HG02943 (cell line): ENCODE measurements around the gene FAM151A.
"Not testable (repeated sequence)": the region's sequence is repeated elsewhere in the genome, so short reads cannot be mapped to it uniquely, and the experiment has no call there.

Source experiments
- ATAC-seq: cut with Tn5 transposase; IDR thresholded peaks from one replicate; pipeline ENCODE4 v1.9.1; 2021; ENCODE audit warnings: mild to moderate bottlenecking, low read depth, moderate library complexity; ENCODE audit not compliant: unreplicated experiment

The FAM151A gene

GRCh38 chr1:54636461-54637446 is 13.4 kb upstream of the FAM151A start:
- not testable (repeated sequence) for ATAC-seq

GRCh38 chr1:54635804-54636203 is 12.5 kb upstream of the FAM151A start:
- ATAC-seq, result not testable (repeated sequence)

- no peak for ATAC-seq
Observed at GRCh38 chr1:54627196-54627595, 3.9 kb upstream of the FAM151A start.

GRCh38 chr1:54624466-54625464 is 1.4 kb upstream of the FAM151A start:
- no peak for ATAC-seq

GRCh38 chr1:54619749-54620148 is 3.6 kb downstream of the FAM151A start:
- no peak for ATAC-seq

- ATAC-seq, result no peak
Observed at GRCh38 chr1:54615531-54616279, 7.6 kb downstream of the FAM151A start.

- no peak for ATAC-seq
Observed at GRCh38 chr1:54614563-54614962, 8.8 kb downstream of the FAM151A start.

- no peak for ATAC-seq
Observed at GRCh38 chr1:54614024-54614423, 9.3 kb downstream of the FAM151A start.

- no peak for ATAC-seq
Observed at GRCh38 chr1:54611621-54612020, 11.7 kb downstream of the FAM151A start.

- no peak for ATAC-seq
Observed at GRCh38 chr1:54610601-54611580, 12.4 kb downstream of the FAM151A start.

GRCh38 chr1:54610048-54610447 is 13.3 kb downstream of the FAM151A start:
- no peak for ATAC-seq

GRCh38 chr1:54609301-54609921 is 13.9 kb downstream of the FAM151A start:
- ATAC-seq, result no peak

GRCh38 chr1:54608566-54609230 is 14.6 kb downstream of the FAM151A start:
- no peak for ATAC-seq

GRCh38 chr1:54607821-54608565 is 15.3 kb downstream of the FAM151A start:
- no peak for ATAC-seq

- no peak for ATAC-seq
Observed at GRCh38 chr1:54606990-54607325, 16.4 kb downstream of the FAM151A start.

GRCh38 chr1:54606096-54606989 is 17.0 kb downstream of the FAM151A start:
- no peak for ATAC-seq
